Spleen (tissue), 11 donors: ENCODE measurements around the gene LCN10. TPM values are rescaled to one million over a fixed set of nuclear protein-coding genes. Genes with fewer than 3 reads are reported as not detected.

Experiments
- DNase-seq: peaks from one replicate; pipeline ENCODE4 v3.0.0-alpha.2; 2020
- H3K27ac ChIP-seq, 8 donors: fragments of 200-600 bp; sonication (generic) in 7 of 8; 1 replicate in 4 of 8; 2 replicates in 4 of 8; pipeline versions ENCODE4 v1.5.0 to v1.8.0; 2016 to 2021; ENCODE audit warnings: inconsistent platforms in 4 of 8, mild to moderate bottlenecking in 4 of 8, moderate library complexity in 1 of 8
- H3K27me3 ChIP-seq, 7 donors: fragments of 200-600 bp; sonication (generic) in 6 of 7; replicated peaks in 1 of 7; 1 replicate in 4 of 7; 2 replicates in 3 of 7; pipeline versions ENCODE4 v1.5.0 to v1.8.0; 2016 to 2021; ENCODE audit warnings: inconsistent platforms in 3 of 7, mild to moderate bottlenecking in 1 of 7
- H3K36me3 ChIP-seq, 6 donors: fragments of 200-600 bp; sonication (generic) in 5 of 6; 1 replicate in 4 of 6; 2 replicates in 2 of 6; pipeline versions ENCODE4 v1.5.0 to v1.8.0; 2016 to 2021; ENCODE audit warnings: inconsistent platforms in 2 of 6
- H3K4me1 ChIP-seq, 6 donors: fragments of 200-600 bp; sonication (generic) in 5 of 6; 1 replicate in 3 of 6; 2 replicates in 3 of 6; pipeline versions ENCODE4 v1.5.0 to v1.8.0; 2016 to 2021; ENCODE audit warnings: inconsistent platforms in 3 of 6
- H3K4me3 ChIP-seq, 8 donors: fragments of 200-600 bp; sonication (generic) in 7 of 8; 1 replicate in 4 of 8; 2 replicates in 4 of 8; pipeline versions ENCODE4 v1.5.0 to v1.8.0; 2016 to 2021; ENCODE audit warnings: inconsistent platforms in 4 of 8, mild to moderate bottlenecking in 4 of 8, moderate library complexity in 2 of 8
- H3K9me3 ChIP-seq, 8 donors: fragments of 200-600 bp; sonication (generic) in 7 of 8; 1 replicate in 4 of 8; 2 replicates in 4 of 8; pipeline versions ENCODE4 v1.5.0 to v1.8.0; 2016 to 2021; ENCODE audit warnings: inconsistent platforms in 4 of 8
- CTCF ChIP-seq, 11 experiments: fragments of 200-600 bp in 7 of 11; fragments of 450-650 bp in 4 of 11; sonication (generic) in 4 of 11; IDR thresholded peaks in 8 of 11; conservative IDR thresholded peaks in 3 of 11; 1 replicate in 7 of 11; 2 replicates in 4 of 11; pipeline versions ENCODE4 v1.4.0 to v1.8.0; 2016 to 2021; ENCODE audit warnings: antibody characterized with exemption in 11 of 11, inconsistent platforms in 4 of 11, mild to moderate bottlenecking in 1 of 11
- POLR2A ChIP-seq, 3 donors: fragments of 450-650 bp; IDR thresholded peaks; one replicate each; pipeline ENCODE4 v1.5.1; 2017; ENCODE audit warnings: antibody characterized with exemption in 3 of 3, mild to moderate bottlenecking in 1 of 3
- POLR2AphosphoS5 ChIP-seq, 3 donors: sonication (generic); formaldehyde crosslinking; IDR thresholded peaks; one replicate each; pipeline ENCODE4 v1.5.1; 2017; ENCODE audit warnings: antibody characterized with exemption in 3 of 3
- WGBS, 5 donors: extraction: QIAGEN DNeasy Blood & Tissue Kit in 3 of 5; methylation state at CpG; one replicate each; pipeline versions ENCODE4 v1.1.5 to v1.1.7; 2013 to 2018; 5-methylcytosine and 5-hydroxymethylcytosine counted together
- intact Hi-C: fragments of 100-400 bp; cut with DNase I; formaldehyde crosslinking; loops from one replicate; pipeline ENCODE4 v1.15.0; 2023; ENCODE audit warnings: low total_unique reads
- polyA plus RNA-seq, 3 donors: library from polyadenylated mRNA; stranded (reverse); fragments of 200-250 nt; gene quantifications; one replicate each; pipeline ENCODE4 v1.2.1, GENCODE V29; 2013
- total RNA-seq, 7 donors: library from RNA; depleted of rRNA in 3 of 7; stranded (reverse); fragments of >200 nt in 3 of 7; fragmentation: NEBNext Ultra II Directional in 4 of 7; extraction: Animal tissue kit (Norgen Biotek cat#: 25700) in 4 of 7; gene quantifications; one replicate each; pipeline versions ENCODE4 v1.1.0 to v1.2.1, GENCODE V29; 2016 to 2021
- donor health status: healthy with polysubstance abuse.
- donor health status: DM: no; HTN: no; CAD: no; lungs with moderate emphysema.
- donor health status: DM: no; HTN: no; CAD: no.
- donor health status: Bipolar disorder and iron deficiency.
- donor health status: healthy.
- donor health status: DM: no; HTN: no; CAD: no.
- donor health status: DM: yes; HTN: yes; CAD: no.

The LCN10 gene
- total and polyA plus RNA-seq, 10 donors: 7.2 to 41.3 (median 15.8) TPM

DNA sequence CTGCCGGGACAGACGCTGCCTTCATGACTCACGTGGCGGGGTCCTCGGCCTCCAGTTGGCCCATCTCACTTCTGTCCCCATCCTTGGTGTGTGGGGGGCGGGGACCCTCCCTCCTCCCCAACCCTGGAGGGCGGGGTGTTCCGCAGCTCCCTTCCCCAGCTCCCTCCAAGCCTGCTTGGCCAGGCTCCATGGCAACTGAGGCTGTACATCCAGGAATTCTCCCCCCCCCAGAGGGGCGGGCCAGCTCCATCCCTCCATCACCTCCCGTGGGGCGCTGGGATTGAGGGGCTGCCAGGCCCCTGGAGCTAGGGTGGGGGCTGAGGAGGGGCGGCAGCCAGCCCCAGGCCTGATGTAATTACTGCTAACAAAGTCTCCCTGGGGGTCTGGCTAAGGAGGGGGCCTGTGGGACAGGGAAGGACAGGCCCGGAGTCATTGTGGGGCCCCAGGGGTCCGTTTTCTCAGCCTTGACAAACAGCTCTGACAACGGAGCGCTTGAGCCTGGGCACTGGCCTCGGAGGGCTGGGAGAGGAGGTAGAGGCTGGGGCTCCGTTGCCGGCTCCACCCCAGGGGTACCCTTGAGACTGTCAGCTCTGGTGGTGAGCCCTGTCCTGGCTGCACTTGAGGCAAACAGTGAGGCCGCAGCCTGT, 22.4 kb downstream of the LCN10 start:
- WGBS, 5 donors: 79 to 83% (median 82%) methylated on average over 13 to 20 of the region's 20 CpGs
- Histone ChIP-seq H3K27ac (peak overlapping the region in 2 of 8 donors; percentile 68 to 81), H3K9me3 (no peaks in the 10 kb centered on the region), H3K4me1 (peaks cover 4 to 78% (median 64%) of the 10 kb centered on the region in 6 donors), H3K36me3 (peaks cover 6 to 50% (median 41%) of the 10 kb centered on the region in 6 donors), H3K27me3 (peaks cover 0 to 12% (median 0%) of the 10 kb centered on the region in 7 donors), H3K4me3 (no peak overlapping the region)
- no peak for TF ChIP-seq POLR2A (IDR thresholded peaks at IDR 0.05)
- peak in 2 of 3 donors; percentile 1 to 46 for TF ChIP-seq POLR2AphosphoS5 (IDR thresholded peaks at IDR 0.05)
- intact Hi-C loops: no loop called here
- DNase-seq: no peak

DNA sequence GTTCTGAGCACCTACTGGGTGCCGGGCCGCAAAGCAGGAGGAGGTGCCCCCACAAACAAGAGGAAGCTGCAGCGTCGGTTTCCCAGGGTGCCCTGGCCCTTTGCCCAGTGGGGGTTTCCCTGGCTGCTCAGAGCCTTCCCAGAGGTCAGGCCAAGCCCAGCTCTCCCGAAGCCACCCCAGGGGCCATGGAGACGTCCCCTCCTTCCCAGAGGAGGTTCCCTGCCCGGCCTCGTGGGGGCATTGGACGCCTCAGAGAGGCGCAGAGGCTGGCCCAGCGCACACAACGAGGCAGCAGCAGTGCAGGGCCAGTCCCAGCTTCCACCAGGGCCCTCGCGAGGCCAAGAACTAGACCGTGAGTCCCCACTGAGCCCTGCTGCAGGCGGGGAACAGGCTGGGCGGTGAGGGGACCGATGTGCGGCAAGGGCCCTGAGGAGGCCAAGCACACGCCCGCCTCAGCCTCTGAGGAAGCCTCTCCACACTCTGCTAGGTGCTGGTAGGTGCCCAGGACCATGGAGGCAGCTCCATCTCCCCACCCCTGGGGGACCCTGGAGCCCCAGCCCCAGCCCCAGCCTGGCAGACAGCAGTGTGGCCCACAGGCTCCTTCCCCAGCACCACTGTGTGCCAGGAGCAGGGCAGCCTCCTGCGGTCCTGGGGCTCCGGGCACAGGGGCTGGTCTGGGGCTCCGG, 23.4 kb downstream of the LCN10 start:
- intact Hi-C loops: no loop called here
- peak overlapping the region in 7 of 8 donors; percentile 14 to 81 (median 58) for H3K27ac ChIP-seq

DNA sequence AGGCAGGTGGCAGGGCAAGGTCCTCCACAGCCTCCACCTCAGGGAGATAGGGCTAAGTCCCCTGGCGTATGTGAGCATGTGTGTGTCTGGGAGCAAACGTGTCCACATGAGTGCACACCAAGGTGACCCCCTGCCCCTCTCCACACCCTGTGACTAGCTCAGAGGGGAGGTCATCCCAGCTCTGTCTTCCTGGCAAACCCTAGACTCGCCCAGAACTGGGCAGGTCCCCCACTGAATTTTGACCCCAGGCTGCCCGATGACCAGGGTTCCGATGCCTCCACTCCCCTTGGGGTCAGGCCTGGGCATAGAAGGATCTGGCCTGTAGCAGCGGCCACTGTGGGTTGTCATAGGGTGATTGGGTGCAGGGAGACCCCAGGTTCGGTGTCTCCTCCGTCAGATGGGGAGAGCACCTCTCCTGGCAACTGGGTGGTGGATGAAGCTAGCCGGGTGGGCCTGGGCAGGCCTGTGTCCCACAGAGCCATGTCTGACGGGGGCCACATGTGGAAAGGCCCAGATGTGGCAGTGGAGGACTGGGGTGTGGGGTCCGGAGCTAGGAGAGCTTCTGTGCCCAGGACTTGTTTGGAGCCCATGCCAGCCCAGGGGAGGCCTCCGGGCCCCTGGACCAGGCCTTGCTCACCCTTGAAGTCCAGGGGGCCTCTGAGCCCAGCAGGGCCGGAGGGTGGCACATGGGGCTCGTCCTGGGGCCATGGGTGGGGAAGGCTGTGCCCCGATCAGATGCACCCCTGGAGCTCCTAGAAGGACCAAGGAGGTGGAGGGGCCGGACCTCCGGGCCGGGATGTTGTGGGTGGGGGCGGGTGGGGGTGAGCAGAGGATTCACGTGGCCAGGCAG, 24.2 kb downstream of the LCN10 start:
- Histone ChIP-seq H3K9me3 (no peaks in the 10 kb centered on the region), H3K4me3 (peak overlapping the region in 1 of 8 donors; percentile 49), H3K27ac (peak overlapping the region in 4 of 8 donors; percentile 54 to 81 (median 66)), H3K36me3 (peaks cover 1 to 32% (median 24%) of the 10 kb centered on the region in 6 donors), H3K27me3 (peaks cover 0 to 29% (median 14%) of the 10 kb centered on the region in 7 donors), H3K4me1 (peaks cover 15 to 78% (median 67%) of the 10 kb centered on the region in 6 donors)
- WGBS, 5 donors: 39 to 76% (median 57%) methylated on average over 9 to 20 of the region's 20 CpGs
- no peak for DNase-seq
- intact Hi-C loops: no loop called here
- TF ChIP-seq CTCF (IDR thresholded peaks at IDR 0.05 in 8 of 11, conservative IDR thresholded peaks at IDR 0.05 in 3 of 11): no peak

More for the DNA sequence above, 23.4 kb downstream of the LCN10 start:
- peaks cover 13 to 78% (median 64%) of the 10 kb centered on the region in 6 donors for H3K4me1 ChIP-seq
- peak overlapping the region in 1 of 8 donors; percentile 49 for H3K4me3 ChIP-seq
- H3K36me3 ChIP-seq: peaks cover 6 to 40% (median 32%) of the 10 kb centered on the region in 6 donors
- WGBS, 5 donors: 28 to 49% (median 41%) methylated on average over 13 to 24 of the region's 24 CpGs
- H3K9me3 ChIP-seq: no peaks in the 10 kb centered on the region
- peak; percentile 86 for DNase-seq
- TF ChIP-seq CTCF (IDR thresholded peaks at IDR 0.05 in 8 of 11, conservative IDR thresholded peaks at IDR 0.05 in 3 of 11) (no peak), POLR2AphosphoS5 (IDR thresholded peaks at IDR 0.05) (peak; percentile 43 to 75 (median 57))
- H3K27me3 ChIP-seq: peaks cover 0 to 21% (median 7%) of the 10 kb centered on the region in 7 donors

DNA sequence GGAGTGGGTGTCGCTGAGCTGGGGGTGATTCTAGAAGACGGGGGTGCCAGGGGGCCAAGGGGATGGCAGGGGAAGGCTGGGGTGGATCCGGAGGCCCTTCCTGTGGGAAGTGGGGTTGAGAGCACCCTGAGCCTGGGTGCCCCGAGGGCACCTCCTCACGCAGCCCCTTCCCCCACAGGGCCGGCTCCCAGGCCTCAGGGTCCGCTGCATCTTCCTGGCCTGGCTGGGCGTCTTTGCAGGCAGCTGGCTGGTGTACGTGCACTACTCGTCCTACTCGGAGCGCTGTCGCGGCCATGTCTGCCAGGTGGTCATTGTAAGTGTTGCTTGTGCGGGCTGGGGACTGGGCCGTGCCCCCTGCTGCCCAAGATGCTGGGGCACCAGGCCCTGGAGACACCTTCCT, 25.3 kb downstream of the LCN10 start:
- H3K9me3 ChIP-seq: no peaks in the 10 kb centered on the region

More for the DNA sequence above, 25.3 kb downstream of the LCN10 start:
- Histone ChIP-seq H3K4me3 (no peak overlapping the region), H3K36me3 (peaks cover 0 to 21% (median 13%) of the 10 kb centered on the region in 6 donors), H3K4me1 (peaks cover 24 to 77% (median 67%) of the 10 kb centered on the region in 6 donors), H3K27me3 (peaks cover 0 to 40% (median 25%) of the 10 kb centered on the region in 7 donors), H3K27ac (no peak overlapping the region)
- WGBS, 5 donors: 69 to 91% (median 83%) methylated on average over 9 to 16 of the region's 16 CpGs
- TF ChIP-seq POLR2A (IDR thresholded peaks at IDR 0.05) (no peak), POLR2AphosphoS5 (IDR thresholded peaks at IDR 0.05) (peak in 1 of 3 donors; percentile 17), CTCF (IDR thresholded peaks at IDR 0.05 in 8 of 11, conservative IDR thresholded peaks at IDR 0.05 in 3 of 11) (no peak)
- intact Hi-C loops: no loop called here
- DNase-seq: no peak
